Epithelial cell of proximal tubule (primary cell): ENCODE results near the gene CATSPER4. TPM values are rescaled to one million over a fixed set of nuclear protein-coding genes. Genes with fewer than 3 reads are reported as not detected.

ENCODE experiments used
- DNase-seq: peaks from one replicate; pipeline ENCODE4 v3.0.0-alpha.2; 2011; ENCODE audit warnings: low read depth
- H3K4me3 ChIP-seq: 2 replicates; pipeline ENCODE4 v1.5.1; 2011; ENCODE audit warnings: low read depth, mild to moderate bottlenecking, low read length
- total RNA-seq: library from RNA; depleted of rRNA; stranded (reverse); fragments of >200 nt; gene quantifications from 2 replicates; pipeline ENCODE4 v1.2.3, GENCODE V29; 2015
- TF ChIP-seq, protein P1 (sequence below): conservative IDR thresholded peaks from 2 replicates; pipeline ENCODE4 v1.5.1; 2012; ENCODE audit warnings: low read depth, mild to moderate bottlenecking, low read length

Gene CATSPER4
- total RNA-seq, 1 donor from 2014 or later = not detected

GRCh38 chr1:26195805-26196204, 5.4 kb downstream of the CATSPER4 start:
- no peak for DNase-seq
- H3K4me3 ChIP-seq = no peak overlapping the region
- TF ChIP-seq, protein P1, sequence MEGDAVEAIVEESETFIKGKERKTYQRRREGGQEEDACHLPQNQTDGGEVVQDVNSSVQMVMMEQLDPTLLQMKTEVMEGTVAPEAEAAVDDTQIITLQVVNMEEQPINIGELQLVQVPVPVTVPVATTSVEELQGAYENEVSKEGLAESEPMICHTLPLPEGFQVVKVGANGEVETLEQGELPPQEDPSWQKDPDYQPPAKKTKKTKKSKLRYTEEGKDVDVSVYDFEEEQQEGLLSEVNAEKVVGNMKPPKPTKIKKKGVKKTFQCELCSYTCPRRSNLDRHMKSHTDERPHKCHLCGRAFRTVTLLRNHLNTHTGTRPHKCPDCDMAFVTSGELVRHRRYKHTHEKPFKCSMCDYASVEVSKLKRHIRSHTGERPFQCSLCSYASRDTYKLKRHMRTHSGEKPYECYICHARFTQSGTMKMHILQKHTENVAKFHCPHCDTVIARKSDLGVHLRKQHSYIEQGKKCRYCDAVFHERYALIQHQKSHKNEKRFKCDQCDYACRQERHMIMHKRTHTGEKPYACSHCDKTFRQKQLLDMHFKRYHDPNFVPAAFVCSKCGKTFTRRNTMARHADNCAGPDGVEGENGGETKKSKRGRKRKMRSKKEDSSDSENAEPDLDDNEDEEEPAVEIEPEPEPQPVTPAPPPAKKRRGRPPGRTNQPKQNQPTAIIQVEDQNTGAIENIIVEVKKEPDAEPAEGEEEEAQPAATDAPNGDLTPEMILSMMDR = no peak

GRCh38 chr1:26197301-26197700, 6.9 kb downstream of the CATSPER4 start:
- no peak overlapping the region for H3K4me3 ChIP-seq
- no peak for DNase-seq
- TF ChIP-seq, protein P1 = no peak

DNA sequence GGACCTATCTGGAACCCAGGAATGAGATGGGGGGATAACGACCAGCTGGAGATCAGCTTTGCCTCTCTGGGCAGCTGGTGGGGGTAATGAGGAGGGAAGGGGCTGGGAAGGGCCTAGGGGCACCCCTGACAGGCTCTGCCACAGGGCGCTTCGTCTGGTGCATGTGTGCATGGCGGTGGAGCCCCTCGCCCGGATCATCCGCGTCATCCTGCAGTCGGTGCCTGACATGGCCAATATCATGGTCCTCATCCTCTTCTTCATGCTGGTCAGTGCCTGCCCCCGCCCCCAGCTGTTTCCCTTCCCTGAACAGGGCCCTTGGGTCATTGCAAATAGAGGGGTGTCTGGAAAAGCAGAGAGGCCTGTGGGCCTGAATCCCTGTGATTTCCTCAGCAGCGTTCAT, 7.4 kb downstream of the CATSPER4 start:
- DNase-seq = no peak
- TF ChIP-seq, protein P1 = no peak
- H3K4me3 ChIP-seq = no peak overlapping the region

GRCh38 chr1:26200413-26200812, 10.0 kb downstream of the CATSPER4 start:
- H3K4me3 ChIP-seq = no peak overlapping the region
- TF ChIP-seq, protein P1 = no peak
- DNase-seq = no peak

GRCh38 chr1:26203642-26204318, 13.4 kb downstream of the CATSPER4 start:
- TF ChIP-seq, protein P1 = no peak
- DNase-seq = no peak
- no peak overlapping the region for H3K4me3 ChIP-seq

GRCh38 chr1:26210147-26210870, 19.9 kb downstream of the CATSPER4 start:
- no peak for DNase-seq
- H3K4me3 ChIP-seq = no peak overlapping the region
- TF ChIP-seq, protein P1 = no peak
